ENCODE results near the gene ARHGAP10.

Gene ARHGAP10

DNA sequence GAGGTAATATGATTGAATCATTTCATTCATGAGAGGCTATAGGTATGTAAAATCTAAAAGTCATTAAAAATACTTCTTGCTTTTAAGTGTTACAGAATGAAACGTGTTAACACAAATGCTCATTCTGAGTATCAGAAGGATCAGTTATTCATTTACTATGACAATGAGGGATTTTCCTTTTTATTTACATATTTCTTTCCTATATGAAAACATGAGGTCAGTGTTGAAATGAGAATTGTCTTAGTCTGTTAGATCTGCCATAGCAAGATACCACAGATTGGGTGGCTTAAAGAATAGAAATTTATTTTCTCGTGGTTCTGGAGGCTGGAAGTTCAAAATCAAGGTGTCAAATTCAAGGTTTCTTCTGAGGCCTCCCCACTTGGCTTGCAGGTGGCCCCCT lies 181.2 kb downstream of the ARHGAP10 start:
- FAIRE-seq, result no peak

DNA sequence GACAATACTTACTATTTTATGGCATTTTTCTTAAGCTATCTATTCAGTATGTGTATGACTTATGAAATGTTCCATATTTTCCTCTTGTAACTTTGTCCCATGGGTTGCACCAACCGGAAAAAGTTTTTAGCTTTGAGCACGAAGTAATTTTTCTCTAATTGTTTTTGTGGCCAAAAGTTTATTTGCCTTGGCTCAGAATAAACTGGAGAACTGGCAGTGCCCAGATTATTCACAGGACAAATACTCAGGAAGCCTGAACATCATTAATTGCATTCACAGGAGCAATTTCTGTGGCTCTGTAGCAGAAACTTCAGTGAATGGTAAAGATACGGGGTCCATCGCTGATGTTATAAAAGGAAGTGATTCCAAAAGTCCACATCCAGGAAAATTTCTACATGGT lies 184.5 kb downstream of the ARHGAP10 start:
- FAIRE-seq, result no peak

DNA sequence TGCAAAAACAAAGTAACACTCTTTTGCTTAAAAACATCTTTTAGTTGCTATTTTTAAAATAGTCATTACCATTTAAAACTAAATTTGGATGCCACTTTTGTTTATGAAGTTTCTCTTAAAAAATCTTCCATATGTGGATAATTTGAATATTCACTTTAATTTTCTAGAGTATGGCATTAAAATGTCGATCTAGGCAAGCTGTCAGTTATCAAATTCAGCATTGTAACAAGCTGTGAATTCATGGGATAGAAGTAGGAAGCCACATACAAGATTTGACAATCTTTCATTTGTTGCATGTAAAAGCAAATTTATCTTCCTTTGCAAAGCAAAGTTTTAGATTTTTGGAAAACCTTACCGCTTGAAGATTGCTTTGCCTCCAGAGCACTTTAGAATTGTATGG lies 191.5 kb downstream of the ARHGAP10 start:
- FAIRE-seq, result no peak

DNA sequence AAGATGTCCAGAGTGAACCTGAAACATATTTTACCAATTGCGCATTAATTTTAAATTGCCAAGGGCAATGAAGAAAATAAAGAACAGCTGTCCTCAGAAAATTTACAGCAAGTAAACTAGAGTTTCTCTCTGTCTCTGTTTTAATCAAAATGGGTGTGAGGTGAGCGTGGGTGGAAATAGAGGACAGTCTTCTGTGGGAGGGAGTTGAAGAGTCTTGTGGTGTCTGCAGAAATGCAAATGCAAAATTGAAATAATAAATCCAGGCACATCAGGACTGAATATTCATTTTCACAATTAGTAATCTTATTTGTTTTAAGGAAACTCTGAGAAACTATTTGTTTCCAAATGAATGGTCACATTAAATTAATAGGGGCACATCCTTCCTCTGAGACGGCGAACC lies 192.0 kb downstream of the ARHGAP10 start:
- no peak for FAIRE-seq

DNA sequence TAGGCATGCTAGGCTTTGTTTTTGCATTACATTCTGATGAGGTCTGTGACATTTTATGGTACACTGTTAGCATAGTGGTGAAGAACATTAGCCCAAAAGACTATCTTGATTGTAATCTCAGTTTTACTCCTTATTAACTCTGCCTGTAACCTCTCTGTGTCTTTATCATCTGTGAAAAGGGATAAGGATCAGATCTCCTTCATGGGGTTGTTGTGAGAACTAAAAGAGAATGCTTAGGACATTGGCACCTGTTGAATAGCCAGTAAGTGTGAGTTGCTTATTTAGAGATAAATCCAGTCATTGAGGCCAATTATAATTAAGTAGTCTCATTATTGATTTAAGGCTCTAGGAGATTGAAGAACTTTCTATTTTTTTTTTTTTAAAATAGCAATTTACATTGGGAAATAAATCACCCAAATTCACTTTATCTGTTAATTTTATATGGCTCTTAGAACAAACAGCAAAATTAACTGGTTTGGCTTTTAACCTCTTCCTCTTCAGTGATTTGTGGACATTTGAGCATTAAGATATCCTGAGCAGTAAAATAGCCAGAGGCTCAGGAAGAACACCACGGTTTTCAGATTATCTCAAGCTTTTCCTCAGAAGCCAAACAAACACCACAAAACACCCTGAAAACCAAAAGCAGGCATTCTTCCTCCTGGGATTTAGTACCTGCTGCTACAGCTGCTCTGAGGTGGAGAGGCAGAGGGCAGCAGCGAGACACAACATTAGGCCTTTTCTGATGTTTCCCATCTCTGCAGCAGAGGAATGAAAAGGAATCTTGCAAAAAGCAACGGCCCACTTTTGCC lies 192.9 kb downstream of the ARHGAP10 start:
- FAIRE-seq, result no peak

DNA sequence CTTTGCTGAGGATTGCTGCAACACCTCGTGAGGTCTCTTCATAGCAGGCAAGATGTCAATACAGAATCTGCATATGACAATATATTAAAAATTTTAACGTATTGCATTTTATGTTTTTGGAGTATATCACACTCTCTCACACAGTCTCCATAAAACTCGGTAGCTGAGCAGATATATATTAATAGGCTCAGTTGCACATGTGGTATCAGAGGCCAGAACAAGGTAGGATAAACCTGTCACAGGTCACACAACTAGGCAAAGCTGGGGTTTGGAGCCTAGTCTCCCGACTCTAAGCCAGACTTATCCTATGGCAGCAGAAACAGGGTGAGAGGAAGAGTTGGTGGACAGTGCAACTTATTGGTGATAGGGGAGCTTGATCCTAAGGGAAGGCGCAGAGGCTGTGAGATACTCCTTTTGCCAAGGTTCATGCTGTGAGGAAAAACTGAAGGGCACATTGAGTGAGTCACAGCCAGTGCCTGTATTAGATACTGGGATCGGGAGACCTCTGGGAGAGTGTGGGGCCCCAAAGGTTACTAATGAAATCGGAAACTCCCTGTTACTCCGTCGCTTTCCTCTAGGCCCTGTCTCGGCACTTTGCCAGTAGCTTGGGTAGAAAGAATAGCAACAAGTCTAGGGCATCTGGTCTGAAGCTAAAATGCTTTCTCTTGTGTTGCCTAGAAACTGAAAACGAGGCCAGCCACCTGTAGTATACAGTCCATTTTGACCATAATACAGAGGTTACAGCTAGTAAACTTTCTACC lies 195.7 kb downstream of the ARHGAP10 start:
- FAIRE-seq, result no peak

DNA sequence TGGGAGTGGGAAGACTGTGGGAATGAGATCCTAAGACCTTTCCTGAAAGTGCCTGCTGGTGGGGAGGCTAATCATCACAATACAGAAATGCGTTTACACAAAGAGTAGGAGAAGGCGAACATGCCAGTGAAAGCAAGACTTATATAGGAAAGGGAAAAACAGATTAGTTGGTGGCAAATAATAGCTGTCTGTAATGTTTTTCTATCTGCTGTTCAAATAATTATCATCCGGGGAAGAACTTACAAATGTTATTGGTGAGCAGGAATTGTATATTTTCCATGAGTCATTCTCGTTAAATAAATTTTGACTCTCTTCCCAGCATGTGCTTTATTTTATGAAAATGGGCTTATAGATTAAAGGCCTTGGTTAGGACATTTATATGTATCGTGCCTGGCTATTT lies 196.5 kb downstream of the ARHGAP10 start:
- no peak for FAIRE-seq

DNA sequence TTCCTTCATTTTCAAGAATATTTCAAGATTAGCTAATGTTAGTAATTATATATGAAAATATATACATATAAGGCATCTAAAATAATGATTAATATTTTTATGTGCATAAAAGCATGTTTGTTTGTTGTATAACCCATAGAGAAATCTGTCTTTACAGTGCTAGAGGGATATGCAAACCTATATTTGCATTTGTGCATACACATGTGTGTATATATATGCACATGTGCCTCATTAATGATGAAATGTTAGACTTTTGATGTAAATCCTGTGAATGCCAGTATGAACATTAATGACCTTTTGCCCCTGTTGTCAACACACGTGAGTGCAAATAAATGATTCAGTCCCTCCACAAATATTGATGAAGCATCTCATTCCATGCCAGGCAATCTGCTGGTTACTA lies 197.9 kb downstream of the ARHGAP10 start:
- FAIRE-seq, result no peak

DNA sequence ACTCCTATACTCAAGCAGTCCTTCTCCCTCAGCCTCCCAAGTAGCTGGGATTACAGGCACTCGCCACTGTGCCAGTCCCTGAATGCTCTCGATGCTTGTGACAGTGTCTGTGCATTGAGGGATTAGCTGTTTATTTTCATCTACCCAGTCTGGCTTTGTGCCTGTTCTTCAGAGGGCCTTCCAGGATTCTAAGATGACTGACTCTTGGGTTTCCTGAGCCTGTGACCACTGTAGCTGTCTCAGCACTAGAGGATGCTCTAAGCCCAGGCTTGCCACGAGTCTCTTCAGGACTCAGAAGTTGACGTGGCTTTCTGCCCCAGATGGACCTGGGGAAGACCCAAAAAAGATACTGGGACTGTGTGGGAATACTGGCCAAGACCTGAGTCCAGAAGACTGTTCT lies 201.4 kb downstream of the ARHGAP10 start:
- no peak for FAIRE-seq

DNA sequence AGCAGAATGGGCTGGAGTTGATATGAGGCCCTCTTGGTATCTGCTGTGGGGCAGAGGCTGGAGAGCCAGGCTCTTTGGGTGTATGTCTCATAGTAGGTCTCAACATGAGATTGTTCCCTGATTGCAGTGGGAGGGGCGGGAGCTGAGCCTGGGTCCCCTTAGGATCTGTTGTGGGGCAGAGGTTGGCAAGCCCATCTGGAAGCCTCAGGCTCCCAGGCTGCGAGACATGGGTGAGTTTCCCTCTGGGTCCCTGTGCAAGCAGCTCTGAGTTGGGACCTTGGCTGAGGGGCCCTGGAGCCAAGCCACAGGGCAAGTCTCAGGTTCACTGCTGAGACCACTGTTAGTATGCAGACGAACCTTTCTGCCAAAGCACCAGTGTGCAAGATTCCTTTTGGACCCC lies 201.9 kb downstream of the ARHGAP10 start:
- FAIRE-seq, result no peak

DNA sequence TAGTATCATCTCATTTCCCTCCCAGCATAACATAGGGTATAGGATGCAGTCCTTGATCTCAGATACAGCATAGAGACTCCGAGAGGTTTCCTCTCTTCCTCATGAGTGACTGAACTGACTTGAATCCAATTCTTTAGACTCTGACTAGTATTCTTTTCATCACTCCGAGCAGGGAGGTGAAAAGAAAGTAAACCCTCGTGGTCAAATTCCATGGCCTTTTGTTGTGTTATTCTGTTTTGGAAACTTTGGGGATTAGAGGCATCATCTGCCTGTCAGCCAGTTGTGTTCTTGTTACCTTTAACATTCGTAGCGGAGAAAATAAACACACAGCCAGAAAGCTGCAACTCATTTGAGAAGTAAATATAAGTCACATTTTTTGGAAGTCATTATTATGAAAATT lies 206.6 kb downstream of the ARHGAP10 start:
- FAIRE-seq, result peak; percentile 55

DNA sequence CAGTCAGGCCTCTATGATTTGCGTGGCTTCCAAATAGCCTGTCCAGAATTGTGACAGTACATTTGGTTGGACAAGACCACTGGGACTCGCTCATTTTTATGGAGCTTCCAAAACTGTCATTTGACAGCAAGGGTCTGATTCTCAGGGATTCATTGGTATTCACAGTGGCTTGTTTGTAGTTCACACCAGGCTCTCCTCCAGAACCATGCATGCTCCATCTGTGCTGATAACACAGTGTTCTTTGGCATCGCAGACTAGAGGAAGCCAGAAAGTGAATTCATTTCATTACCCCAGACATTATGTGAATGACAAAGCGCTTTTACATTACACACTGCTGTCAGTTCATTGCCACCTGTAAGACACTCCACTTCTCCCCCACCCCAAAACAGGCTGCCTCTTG lies 208.3 kb downstream of the ARHGAP10 start:
- no peak for FAIRE-seq

DNA sequence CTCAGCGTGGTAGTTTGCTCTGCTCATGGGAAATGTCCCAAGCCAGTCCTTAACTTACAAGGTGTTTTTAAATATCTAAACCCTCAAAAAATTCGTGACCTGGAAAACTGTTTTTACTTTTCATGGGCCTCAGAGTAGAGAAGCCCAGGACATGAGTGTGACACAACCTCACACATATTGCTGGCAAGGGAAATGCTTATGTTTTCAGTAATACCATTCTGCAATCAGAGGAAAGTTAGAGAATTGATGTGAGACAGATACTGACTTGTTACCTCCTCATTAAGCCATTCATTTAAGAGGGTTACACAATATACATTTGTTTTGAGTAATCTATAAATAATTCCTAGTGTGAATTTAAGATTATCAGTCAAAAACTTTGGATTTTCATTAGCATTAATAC lies 209.5 kb downstream of the ARHGAP10 start:
- FAIRE-seq, result no peak

DNA sequence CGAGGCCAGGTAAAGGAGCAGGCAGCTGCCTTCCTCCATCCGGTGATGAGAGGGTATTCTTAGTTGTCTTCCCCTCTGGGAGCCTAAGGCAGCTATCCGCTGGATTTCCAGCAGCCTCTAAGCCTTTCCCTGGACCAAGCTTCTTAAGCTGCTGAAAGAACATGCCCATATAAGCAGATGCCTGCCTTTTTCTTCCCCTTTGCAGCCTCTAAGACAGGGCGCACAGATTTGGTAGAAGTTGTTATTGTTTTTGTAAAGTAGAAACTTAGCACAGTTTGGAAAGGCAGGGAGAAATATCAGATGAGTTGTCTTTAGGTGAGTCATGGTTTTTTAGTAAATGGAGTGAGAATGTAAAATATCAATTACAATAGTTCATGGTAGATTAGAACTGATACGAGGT lies 210.8 kb downstream of the ARHGAP10 start:
- peak; percentile 51 for FAIRE-seq

DNA sequence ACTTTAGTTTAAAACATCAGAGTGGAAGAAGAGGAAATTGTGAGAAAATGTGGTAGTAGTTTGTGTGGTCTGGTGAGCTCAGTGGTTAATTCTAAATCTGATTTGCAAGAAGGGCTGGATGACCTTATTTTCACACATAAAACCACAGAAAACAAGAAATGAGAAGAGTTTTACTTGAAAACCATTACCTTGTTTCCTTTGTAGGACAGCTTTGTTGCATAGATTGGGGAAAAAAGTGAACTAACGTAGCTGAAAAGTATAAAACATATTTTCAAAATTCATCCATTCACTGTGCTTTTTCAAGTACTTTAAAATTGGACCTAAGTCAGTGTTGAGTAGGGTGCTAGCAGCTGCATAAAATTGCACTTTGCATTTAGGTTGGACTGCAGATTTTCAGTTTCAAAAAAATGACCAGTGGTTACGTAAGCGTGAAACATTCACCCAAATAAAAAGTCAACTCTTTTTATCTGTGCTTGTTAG lies 211.3 kb downstream of the ARHGAP10 start:
- peak; percentile 26 for FAIRE-seq

DNA sequence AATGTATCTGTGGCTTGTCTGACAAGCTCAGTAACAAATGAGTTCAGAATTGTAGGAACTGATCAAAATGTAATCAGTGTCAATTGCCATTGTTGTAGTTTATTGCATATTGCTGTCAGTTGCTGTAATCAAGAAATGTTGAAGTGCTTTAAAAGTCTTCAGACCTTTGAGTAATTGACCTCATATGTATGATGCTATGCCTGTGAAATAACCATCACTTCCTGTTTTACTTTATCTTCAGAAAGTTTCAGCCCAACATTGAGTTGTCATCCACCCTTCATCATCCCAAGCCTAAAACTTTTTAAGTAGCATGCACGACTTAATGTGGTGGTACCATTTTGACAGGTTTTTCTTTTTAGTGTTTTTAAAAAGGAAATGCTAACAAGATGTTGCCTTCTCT lies 212.4 kb downstream of the ARHGAP10 start:
- FAIRE-seq, result no peak

DNA sequence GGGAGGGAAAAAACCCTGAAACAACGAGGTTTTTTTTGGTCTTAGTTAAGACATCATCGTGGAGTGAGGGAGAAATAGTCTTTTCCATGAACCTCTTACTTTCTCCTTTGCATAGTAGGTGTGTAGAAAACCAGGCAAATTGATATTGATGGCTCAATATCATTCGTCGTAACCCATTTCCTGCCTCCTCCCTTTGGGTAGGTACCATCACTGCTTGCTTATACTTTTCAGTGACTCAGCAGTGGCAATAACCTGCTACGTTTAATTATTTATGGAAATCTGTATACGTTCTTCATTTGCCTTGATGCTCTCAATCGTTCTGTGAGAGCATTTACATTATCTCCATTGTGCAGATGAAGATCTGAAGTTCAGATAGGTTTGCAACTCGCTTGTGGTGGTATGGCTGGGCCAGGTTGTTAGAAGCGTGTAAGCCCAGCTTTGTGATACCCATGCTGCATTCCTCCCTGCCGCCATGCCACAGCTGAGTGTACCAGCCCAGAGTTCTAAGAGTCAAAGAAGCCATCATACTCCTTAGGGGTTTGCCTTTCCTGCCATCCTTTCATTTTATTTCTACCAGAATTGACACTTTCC lies 212.9 kb downstream of the ARHGAP10 start:
- FAIRE-seq, result no peak

DNA sequence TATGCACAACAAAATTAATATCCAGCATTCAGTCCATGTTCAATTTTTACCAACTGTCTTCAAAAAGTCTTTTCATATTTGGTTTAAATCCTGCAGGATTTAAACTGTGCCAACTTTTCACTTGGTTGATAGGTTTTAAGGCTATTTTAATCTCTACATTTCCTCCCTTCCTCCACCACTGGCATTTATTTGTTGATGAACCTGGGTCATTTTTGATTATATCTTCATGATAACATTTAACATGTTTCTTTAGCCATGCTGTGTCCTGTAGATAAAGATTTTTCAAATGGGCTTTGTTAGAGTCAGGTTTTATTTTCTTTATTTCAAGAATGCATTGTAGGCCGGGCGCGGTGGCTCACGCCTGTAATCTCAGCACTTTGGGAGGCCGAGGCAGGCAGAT lies 216.4 kb downstream of the ARHGAP10 start:
- no peak for FAIRE-seq

DNA sequence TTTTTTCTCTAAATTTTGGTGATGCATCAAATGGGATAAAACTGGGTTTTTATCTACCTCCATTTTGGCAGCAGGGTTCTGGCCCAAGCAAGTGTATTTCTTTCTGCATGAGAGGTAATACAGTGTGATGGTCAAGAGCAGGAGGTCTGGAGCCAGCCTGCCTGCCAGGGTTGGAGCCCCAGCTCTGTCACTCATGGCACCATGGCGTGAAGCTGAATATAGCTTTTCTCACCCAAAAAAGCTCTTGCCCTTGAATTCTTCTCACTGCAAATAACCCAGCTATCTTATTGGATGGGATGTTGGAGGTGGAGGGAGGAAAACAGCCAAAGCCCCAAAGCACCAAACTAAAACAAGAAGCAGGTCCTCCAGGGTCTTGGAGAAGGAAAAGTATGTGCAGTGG lies 218.4 kb downstream of the ARHGAP10 start:
- no peak for FAIRE-seq

DNA sequence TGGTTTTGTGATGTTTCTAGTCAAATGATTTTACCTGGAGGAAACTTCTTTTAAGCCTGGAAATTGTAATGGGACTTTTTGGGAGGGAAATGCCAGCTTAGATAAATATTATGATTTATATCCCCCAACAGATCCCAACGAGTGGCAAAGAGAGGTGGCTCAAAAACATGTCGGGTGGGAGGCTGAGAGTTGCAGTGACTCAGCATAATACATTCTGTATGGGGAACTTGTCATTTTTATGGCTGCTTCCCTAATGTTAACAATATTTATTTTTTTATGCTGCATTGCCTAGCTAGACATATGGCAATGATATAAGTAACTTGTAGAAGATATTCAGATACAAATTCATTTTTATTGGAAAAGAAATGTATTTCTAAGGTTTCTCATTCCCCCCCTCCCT lies 219.0 kb downstream of the ARHGAP10 start:
- FAIRE-seq, result no peak

DNA sequence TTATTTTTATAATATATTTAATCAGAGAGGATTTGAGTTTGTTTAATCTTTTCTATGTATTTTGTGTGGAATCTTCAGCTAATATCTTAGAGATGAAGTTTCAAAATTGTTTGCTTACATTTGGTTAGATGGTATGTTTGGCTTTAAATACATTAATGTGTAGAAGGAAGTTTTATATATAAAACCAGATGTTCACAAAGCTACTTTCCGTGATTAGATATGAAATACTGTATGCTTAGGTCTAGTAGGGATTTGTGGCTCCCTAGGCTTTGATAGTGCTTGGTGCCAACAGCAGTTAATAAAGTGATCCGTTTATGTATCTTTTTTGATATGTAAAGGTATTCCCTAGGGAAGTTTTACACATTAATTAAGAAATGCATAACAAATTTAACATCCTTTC lies 223.0 kb downstream of the ARHGAP10 start:
- peak; percentile 45 for FAIRE-seq

DNA sequence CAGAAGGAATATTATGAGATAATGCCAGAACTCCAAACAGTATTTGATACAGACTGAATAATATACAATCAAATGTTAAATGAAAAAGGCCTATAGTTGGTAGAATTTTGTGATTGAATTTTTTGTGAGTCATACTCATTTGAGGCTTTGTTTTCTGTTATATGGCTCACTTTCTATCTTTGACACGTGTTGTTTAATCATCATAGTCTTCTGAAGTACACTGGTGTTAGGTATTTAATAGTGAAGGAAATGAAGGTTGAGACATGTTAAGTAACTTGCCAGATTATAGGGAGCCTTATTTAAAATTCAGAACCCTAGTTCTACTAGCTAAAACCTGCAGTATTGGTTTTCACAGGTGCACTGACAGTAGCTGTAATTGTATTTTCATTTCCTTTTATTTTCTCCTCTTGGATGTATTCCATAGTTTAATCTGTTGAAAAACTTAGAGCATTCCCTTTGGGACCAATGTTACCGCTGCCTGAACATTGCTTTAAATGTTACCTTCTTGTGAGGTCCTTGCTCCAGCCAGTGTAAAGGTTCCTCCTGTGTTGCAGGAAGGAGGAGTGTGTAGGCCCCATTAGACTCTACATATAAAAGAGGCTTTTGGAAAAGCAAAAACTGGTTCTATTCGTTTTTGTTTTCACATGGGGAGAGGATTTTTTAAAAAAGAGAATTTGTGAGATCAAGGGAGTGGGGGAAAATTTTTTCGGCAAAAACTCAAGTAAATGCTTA lies 224.1 kb downstream of the ARHGAP10 start:
- FAIRE-seq, result no peak

DNA sequence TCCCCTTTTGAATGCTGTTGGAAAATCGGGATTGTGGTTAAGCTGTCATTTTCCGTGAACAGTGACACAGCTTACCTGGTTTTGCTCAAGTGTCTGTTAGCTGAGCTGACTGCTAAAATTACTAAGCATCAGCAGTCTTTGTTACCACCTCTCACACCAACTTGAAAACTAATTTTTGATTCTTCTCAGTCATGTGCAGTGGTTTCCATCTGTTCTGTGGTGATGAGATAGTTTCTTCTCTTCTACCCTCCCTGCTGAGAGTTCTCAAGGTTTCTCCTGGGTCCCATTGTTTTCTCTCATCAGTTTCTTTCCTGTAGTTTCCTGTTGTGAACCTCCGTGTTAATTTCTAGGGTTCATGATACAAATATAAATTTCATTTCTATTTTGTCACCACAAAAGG lies 225.6 kb downstream of the ARHGAP10 start:
- FAIRE-seq, result no peak
